Mesodermal cell (in vitro differentiated cells): ENCODE measurements around the gene PIK3IP1.

Experiments
- H3K27ac ChIP-seq: 2 replicates; pipeline ENCODE4 v1.7.0; 2013; ENCODE audit warnings: mild to moderate bottlenecking, low read depth, low read length, moderate library complexity; ENCODE audit not compliant: severe bottlenecking
- H3K36me3 ChIP-seq: 2 replicates; pipeline ENCODE4 v1.7.1; 2013; ENCODE audit warnings: mild to moderate bottlenecking, low read length, moderate library complexity; ENCODE audit not compliant: control insufficient read depth, insufficient read depth
- H3K4me1 ChIP-seq: one replicate; pipeline ENCODE4 v1.7.1; 2013; ENCODE audit warnings: mild to moderate bottlenecking, low read length; ENCODE audit not compliant: insufficient read depth, control insufficient read depth, poor library complexity, severe bottlenecking
- H3K4me3 ChIP-seq: 2 replicates; pipeline ENCODE4 v1.7.0; 2013; ENCODE audit warnings: low read length, control low read depth, mild to moderate bottlenecking; ENCODE audit not compliant: insufficient read depth, poor library complexity, severe bottlenecking; ENCODE audit errors: extremely low read depth
- H3K9me3 ChIP-seq: 2 replicates; pipeline ENCODE4 v1.7.1; 2013; ENCODE audit warnings: mild to moderate bottlenecking, low read length, moderate library complexity; ENCODE audit not compliant: control insufficient read depth
- WGBS, 2 experiments: methylation state at CpG; one replicate each; pipeline ENCODE4 v1.1.5; 2013; ENCODE audit warnings: missing lambda C conversion rate in 2 of 2; ENCODE audit not compliant: insufficient coverage in 2 of 2; 5-methylcytosine and 5-hydroxymethylcytosine counted together

PIK3IP1 gene

GRCh38 chr22:31235081-31235480, 57.2 kb downstream of the PIK3IP1 start:
- H3K27ac ChIP-seq = peak overlapping the region; percentile 6
- peaks cover 14% of the 10 kb centered on the region for H3K36me3 ChIP-seq
- H3K4me1 ChIP-seq = peaks cover 43% of the 10 kb centered on the region
- H3K9me3 ChIP-seq = no peaks in the 10 kb centered on the region
- WGBS, 2 experiments = 67 to 72% methylated on average over 1 to 2 of the region's 3 CpGs
- no peak overlapping the region for H3K4me3 ChIP-seq

GRCh38 chr22:31233001-31233400, 59.3 kb downstream of the PIK3IP1 start:
- H3K4me1 ChIP-seq = peaks cover 36% of the 10 kb centered on the region
- no peak overlapping the region for H3K4me3 ChIP-seq
- 100% methylated on average over 1 of the region's 3 CpGs; no CpG with 5 or more reads in 1 of the 2 experiments for WGBS, 2 experiments
- H3K9me3 ChIP-seq = no peaks in the 10 kb centered on the region
- no peak overlapping the region for H3K27ac ChIP-seq
- H3K36me3 ChIP-seq = peaks cover 6% of the 10 kb centered on the region
